HG03196 (cell line): ENCODE data around the gene SEC62.
"Not testable (repeated sequence)": the region's sequence is repeated elsewhere in the genome, so short reads cannot be mapped to it uniquely, and the experiment has no call there.

Experiments used
- ATAC-seq: cut with Tn5 transposase; IDR thresholded peaks from one replicate; pipeline ENCODE4 v1.9.1; 2021; ENCODE audit not compliant: unreplicated experiment

SEC62 gene

GRCh38 chr3:170012683-170013400 lies 46.2 kb downstream of the SEC62 start:
- ATAC-seq = no peak

GRCh38 chr3:170016057-170016456 lies 49.5 kb downstream of the SEC62 start:
- no peak for ATAC-seq

GRCh38 chr3:170019306-170019705 lies 52.7 kb downstream of the SEC62 start:
- not testable (repeated sequence) for ATAC-seq

GRCh38 chr3:170021083-170021482 lies 54.5 kb downstream of the SEC62 start:
- no peak for ATAC-seq

GRCh38 chr3:170022336-170022735 lies 55.7 kb downstream of the SEC62 start:
- ATAC-seq = no peak

GRCh38 chr3:170023165-170023564 lies 56.6 kb downstream of the SEC62 start:
- ATAC-seq = no peak

DNA sequence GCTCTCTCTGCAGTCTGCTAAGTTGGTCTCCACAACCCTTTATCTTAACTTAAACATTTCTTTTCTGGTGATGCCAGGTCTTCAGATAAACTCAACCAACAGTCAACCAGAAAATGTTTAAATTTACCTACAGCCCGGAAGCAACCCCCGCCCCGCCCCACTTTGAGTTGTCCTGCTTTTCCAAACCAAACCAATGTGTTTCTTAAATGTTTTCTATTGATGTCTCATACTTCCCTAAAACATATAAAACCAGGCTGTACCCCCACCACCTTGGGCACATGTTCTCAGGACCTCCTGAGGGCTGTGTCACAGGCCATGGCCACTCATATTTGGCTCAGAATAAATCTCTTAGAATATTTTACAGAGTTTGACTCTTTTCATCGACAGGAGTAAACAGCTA lies 58.0 kb downstream of the SEC62 start:
- no peak for ATAC-seq

DNA sequence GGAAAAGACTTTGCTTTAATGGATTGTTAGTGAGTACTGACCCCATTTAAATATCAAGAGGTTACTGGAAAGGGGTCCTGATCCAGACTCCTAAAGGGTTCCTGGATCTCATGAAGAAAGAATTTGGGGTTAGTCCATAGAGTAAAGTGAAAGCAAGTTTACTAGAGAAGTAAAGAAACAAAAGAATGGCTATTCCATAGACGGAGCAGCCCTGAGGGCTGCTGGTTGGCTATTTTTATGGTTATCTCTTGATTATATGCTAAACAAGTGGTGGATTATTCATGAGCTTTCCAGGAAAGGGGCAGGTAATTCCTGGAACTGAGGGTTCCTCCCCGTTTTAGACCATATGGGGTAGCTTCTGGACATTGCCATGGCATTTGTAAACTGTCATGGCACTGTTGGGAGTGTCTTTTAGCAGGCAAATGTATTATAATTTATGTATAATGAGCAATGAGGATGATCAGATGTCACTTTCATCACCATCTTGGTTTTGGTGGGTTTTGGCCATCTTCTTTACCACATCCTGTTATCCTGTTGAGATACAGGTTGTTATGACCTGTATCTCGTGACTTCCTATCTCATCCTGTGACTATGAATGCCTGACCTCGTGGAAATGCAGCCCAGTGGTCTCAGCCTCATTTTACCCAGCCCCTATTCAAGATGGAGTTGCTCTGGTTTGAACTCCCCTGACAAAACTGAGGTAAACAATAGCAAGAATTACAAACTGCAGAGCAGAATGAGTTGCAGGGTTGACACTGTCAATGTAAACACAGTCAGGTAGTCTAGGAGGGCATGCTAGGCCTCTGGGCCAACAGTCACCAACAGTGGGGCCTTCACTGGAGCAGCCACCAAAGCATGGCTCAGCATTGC lies 60.9 kb downstream of the SEC62 start:
- no peak for ATAC-seq

DNA sequence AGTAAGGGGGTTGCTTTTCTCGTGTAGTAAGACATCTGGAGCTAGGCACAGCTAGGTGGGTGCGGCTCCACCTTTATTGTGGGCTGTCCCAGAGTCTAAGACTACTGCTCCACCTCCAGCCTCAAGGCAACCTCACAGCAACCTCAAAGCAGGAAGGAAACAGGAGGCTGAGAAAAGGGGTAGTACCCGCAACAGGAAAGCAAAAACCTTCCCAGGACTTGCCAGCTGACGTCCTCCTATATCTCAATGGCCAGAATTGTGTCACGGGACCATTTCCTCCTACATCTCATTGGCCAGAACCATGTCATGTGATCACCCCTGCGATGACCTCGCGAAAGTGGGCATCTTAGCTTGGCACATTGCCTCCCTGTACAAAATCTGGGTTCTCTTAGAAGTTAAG lies 66.9 kb downstream of the SEC62 start:
- no peak for ATAC-seq

- ATAC-seq = peak; percentile 79
Observed at GRCh38 chr3:170037463-170038433, 71.1 kb downstream of the SEC62 start, which contains the start of gene GPR160. Gene GPR160, plus strand, starts transcription at chr3:170037995. Its CDS starts 45,978 bp downstream, at chr3:170083973.

DNA sequence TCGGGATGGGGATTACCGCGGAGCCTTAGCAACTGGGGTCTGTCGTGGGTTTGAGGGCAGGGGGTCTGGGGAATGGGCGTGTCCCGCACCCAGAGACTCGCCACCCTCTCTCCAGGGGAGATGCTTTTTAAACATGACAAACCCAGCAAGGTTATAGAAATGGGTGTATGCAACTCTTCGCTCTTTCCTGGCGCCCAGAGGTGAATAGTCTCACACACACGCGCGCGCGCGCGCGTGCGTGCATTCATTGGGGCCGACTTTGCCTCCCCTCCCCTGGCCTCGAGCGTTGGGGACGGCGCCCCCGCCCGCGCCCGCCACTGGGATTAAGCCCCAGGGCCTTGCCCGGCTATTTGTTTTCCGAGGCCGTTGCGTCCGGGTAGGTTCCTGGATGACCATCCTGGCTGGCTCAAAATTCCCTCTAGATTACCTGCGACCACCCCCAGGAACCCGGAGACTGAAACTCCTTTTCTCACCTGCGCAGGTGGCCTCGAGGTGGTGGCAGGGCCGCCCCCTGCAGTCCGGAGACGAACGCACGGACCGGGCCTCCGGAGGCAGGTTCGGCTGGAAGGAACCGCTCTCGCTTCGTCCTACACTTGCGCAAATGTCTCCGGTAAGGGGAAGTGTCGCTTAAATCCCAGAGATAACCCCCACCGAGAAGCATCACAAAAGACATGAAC lies 72.0 kb downstream of the SEC62 start:
- ATAC-seq = peak; percentile 9

- no peak for ATAC-seq
Observed at GRCh38 chr3:170040418-170040817, 73.8 kb downstream of the SEC62 start.

DNA sequence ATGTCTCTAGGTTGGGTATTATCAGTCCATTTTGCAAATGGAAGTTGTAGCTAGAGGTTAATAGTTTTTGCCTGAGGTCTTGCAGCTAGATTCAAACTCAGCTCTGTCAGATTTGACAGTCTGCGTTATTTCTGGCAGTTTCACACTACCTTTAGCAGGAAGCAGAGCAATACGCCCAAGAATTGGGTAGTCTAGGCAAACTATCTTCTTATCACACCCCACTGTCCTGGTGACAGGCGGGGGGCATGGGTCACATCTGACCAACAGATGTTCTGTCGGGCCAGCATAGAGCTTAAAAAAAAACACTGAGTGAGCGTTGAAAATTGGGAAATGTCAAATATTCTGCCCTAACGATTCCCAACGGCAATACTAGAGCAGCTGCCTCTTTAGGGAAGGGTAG lies 76.9 kb downstream of the SEC62 start:
- no peak for ATAC-seq

- no peak for ATAC-seq
Observed at GRCh38 chr3:170044271-170044670, 77.7 kb downstream of the SEC62 start.

- ATAC-seq = peak; percentile 77
Observed at GRCh38 chr3:170044795-170045244, 78.2 kb downstream of the SEC62 start.

DNA sequence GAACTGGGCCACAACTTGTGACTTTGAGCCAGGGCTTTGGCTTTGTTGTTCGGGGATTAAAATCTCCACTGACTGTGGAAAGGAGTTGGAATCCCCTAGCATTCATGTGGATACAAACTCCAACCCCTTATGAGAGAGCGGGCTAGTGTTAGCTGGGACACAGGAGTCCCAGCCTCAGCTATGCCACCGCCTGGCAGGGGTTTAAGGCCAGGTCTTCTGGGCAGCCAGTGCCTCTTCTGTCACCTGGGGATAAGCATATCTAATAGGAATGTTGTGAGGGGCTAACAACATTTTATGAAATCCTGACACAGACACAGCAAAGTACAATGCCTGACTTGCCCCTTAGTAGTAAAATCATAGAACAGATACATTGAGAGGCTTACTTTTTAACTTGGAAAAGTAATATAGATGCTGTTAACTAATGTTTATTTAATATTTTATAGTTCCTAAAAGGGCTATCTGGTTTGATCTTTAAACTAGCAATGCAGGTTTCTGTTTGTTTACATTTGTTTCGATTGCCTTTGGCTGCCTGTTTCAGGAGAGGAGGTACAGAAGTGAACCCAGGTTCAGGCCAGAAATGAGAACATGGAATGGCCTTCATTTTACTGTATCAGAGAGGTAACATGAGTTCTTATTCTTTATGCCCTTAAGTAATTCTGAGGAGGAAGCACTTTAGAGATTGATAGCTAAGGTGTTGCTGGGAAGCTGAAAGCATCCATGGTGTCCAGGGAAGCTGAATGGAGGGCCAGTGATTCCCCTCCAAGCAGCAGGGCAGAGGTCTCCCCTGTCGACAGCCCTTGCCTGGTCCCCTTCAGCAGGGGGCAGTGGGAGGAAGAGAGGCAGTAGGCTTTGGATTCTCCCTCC lies 79.9 kb downstream of the SEC62 start:
- ATAC-seq = no peak

DNA sequence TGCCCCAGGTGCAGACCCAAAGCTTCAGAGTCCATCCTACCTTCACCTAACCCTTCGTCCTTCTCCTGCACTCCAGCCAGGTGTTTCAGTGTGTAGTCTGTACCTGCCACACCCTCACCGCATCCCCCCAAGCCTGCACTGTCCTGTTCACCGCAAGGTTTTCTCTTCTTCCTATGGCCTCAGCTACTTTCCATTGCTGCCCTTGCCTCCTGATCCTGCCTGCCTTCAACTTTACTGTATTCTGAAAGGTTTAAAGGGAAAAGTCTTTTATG lies 80.5 kb downstream of the SEC62 start:
- no peak for ATAC-seq
